Measurements from ENCODE around the gene HOXA5. TPM values are rescaled to one million over a fixed set of nuclear protein-coding genes. Genes with fewer than 3 reads are reported as not detected.

Gene HOXA5
- total RNA-seq, 1 experiment from 2014 or later: 7.5 TPM

GRCh38 chr7:27183682-27184336, 40.3 kb upstream of the HOXA5 start:
- H3K79me2 ChIP-seq (ENCODE audit: low read length): peaks cover 99% of the 10 kb centered on the region
- ChIA-PET POLR2A (ENCODE audit: unreplicated experiment) (interaction anchor here (0.6 to 0.7 kb wide), 3 partner anchors 9 to 734 kb away, joined by 3 read pairs; no protein-coding TSS in a partner anchor), CTCF (no interaction called here)
- H3K27ac ChIP-seq (ENCODE audit: low read length): peak overlapping the region; percentile 97
- DNase-seq (no peak), ATAC-seq (no peak)
- peak overlapping the region; percentile 99 for H3K4me2 ChIP-seq (ENCODE audit: low read length)
- H3K9me2 ChIP-seq (replicated peaks; ENCODE audit: low read length): no peaks in the 10 kb centered on the region
- H3K9ac ChIP-seq (ENCODE audit: low read length): peak overlapping the region; percentile 97
- H3K27me3 ChIP-seq (ENCODE audit: low read length): no peaks in the 10 kb centered on the region
- H3K9me3 ChIP-seq (ENCODE audit: low read length): no peaks in the 10 kb centered on the region
- H3K4me1 ChIP-seq (ENCODE audit: insufficient read depth, low read length): peaks cover 38% of the 10 kb centered on the region
- no peak overlapping the region for H2AFZ ChIP-seq (ENCODE audit: low read length)
- H3K36me3 ChIP-seq (ENCODE audit: low read depth, low read length): no peaks in the 10 kb centered on the region
- H3F3A ChIP-seq (ENCODE audit: low read length, unreplicated experiment): no peaks in the 10 kb centered on the region
- no TSS peak for BruUV-seq (replicated peaks)
- peak overlapping the region; percentile 91 for H3K4me3 ChIP-seq (ENCODE audit: low read length)
- intact Hi-C loops (cut with micrococcal nuclease): no loop called here
- H4K20me1 ChIP-seq (ENCODE audit: low read length): no peaks in the 10 kb centered on the region
- TF ChIP-seq EZH2phosphoT487 (IDR thresholded peaks at IDR 0.05; ENCODE audit: borderline replicate concordance, low read length): no peak
- TF ChIP-seq, protein P1, sequence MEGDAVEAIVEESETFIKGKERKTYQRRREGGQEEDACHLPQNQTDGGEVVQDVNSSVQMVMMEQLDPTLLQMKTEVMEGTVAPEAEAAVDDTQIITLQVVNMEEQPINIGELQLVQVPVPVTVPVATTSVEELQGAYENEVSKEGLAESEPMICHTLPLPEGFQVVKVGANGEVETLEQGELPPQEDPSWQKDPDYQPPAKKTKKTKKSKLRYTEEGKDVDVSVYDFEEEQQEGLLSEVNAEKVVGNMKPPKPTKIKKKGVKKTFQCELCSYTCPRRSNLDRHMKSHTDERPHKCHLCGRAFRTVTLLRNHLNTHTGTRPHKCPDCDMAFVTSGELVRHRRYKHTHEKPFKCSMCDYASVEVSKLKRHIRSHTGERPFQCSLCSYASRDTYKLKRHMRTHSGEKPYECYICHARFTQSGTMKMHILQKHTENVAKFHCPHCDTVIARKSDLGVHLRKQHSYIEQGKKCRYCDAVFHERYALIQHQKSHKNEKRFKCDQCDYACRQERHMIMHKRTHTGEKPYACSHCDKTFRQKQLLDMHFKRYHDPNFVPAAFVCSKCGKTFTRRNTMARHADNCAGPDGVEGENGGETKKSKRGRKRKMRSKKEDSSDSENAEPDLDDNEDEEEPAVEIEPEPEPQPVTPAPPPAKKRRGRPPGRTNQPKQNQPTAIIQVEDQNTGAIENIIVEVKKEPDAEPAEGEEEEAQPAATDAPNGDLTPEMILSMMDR (conservative IDR thresholded peaks at IDR 0.05; ENCODE audit: low read depth, low read length): no peak
- TF ChIP-seq EZH2 (IDR thresholded peaks at IDR 0.05; ENCODE audit: low read length, unreplicated experiment): no peak

- Histone ChIP-seq H3K27me3 (ENCODE audit: low read length) (no peaks in the 10 kb centered on the region), H3K36me3 (ENCODE audit: low read depth, low read length) (no peaks in the 10 kb centered on the region), H2AFZ (ENCODE audit: low read length) (no peak overlapping the region), H4K20me1 (ENCODE audit: low read length) (no peaks in the 10 kb centered on the region), H3K79me2 (ENCODE audit: low read length) (peaks cover 99% of the 10 kb centered on the region), H3K27ac (ENCODE audit: low read length) (peak overlapping the region; percentile 97), H3F3A (ENCODE audit: low read length, unreplicated experiment) (no peaks in the 10 kb centered on the region), H3K4me3 (ENCODE audit: low read length) (peak overlapping the region; percentile 91), H3K9me2 (replicated peaks; ENCODE audit: low read length) (no peaks in the 10 kb centered on the region), H3K4me2 (ENCODE audit: low read length) (peak overlapping the region; percentile 99), H3K9me3 (ENCODE audit: low read length) (no peaks in the 10 kb centered on the region), H3K4me1 (ENCODE audit: insufficient read depth, low read length) (peaks cover 37% of the 10 kb centered on the region), H3K9ac (ENCODE audit: low read length) (peak overlapping the region; percentile 97)
- CTCF ChIA-PET: no interaction called here
- ATAC-seq (no peak), DNase-seq (no peak)
- no TSS peak for BruUV-seq (replicated peaks)
- TF ChIP-seq EZH2phosphoT487 (IDR thresholded peaks at IDR 0.05; ENCODE audit: borderline replicate concordance, low read length) (no peak), EZH2 (IDR thresholded peaks at IDR 0.05; ENCODE audit: low read length, unreplicated experiment) (no peak)
- TF ChIP-seq, protein P1 (conservative IDR thresholded peaks at IDR 0.05; ENCODE audit: low read depth, low read length): no peak
- POLR2A ChIA-PET (ENCODE audit: unreplicated experiment): interaction anchor here (0.6 to 0.7 kb wide), 3 partner anchors 8 to 733 kb away, joined by 3 to 4 read pairs (median 3); no protein-coding TSS in a partner anchor
- intact Hi-C loops (cut with micrococcal nuclease): no loop called here
Observed at GRCh38 chr7:27182861-27183681, 39.6 kb upstream of the HOXA5 start.

Data from PC-3 (cell line).